ENCODE measurements around the gene DAND5. TPM values are rescaled to one million over a fixed set of nuclear protein-coding genes. Genes with fewer than 3 reads are reported as not detected.

Gene DAND5
- total and polyA plus RNA-seq, 9 donors = 0.11 to 0.15 TPM; not detected in 7

DNA sequence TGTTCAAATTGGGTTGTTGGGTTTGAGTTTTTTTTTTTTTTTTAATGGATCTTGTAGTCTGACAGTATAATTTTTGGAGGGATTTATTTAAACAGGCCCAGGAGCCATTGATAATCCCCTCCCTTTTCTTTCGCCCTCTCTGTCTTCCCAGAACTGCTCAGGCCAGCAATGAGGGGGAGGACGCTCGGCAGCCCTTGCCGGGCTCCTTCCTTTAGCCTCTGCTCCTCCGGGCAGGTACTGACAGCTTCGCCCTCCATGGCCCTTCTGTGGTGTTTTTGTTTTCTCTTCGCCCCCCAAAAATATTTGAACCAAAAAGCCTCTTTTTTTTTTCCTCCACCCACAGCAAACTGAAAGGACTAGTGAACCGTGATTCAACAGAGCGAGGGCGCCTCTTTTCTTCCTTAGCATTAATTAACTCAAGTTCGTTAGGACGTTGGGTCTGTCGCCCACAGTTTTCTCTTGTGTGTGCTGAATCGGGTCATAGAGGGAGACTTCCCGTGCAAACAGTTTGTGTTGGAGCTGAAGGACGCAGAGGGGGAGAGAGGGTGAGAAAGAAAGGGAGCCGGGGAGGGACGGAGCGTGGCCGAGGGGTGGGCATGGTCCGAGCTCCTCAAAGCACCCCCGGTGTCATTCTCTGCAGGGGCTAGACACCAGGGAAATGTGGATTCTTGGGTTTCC is 47.4 kb downstream of the DAND5 start:
- peak overlapping the region; percentile 30 for H3K4me3 ChIP-seq
- peak overlapping the region; percentile 57 to 89 for H3K27ac ChIP-seq
- H3K9me3 ChIP-seq = no peaks in the 10 kb centered on the region
- H3K36me3 ChIP-seq = no peaks in the 10 kb centered on the region
- 10 to 23% (median 13%) methylated on average over 22 of the region's 22 CpGs for WGBS, 3 donors
- H3K4me1 ChIP-seq (ENCODE audit: insufficient read depth) = peaks cover 47% of the 10 kb centered on the region
- intact Hi-C loops (cut with DNase I) = loop anchor here in 1 of 4 donors (5.0 kb wide), 1 partner anchor 36 kb away; no protein-coding TSS in a partner anchor
- no peaks in the 10 kb centered on the region for H3K27me3 ChIP-seq
- DNase-seq = peak in 1 of 5 donors; percentile 45
- TF ChIP-seq EP300 (IDR thresholded peaks at IDR 0.05) = no peak
- no peak for TF ChIP-seq POLR2A (IDR thresholded peaks at IDR 0.05)
- TF ChIP-seq, protein P1, sequence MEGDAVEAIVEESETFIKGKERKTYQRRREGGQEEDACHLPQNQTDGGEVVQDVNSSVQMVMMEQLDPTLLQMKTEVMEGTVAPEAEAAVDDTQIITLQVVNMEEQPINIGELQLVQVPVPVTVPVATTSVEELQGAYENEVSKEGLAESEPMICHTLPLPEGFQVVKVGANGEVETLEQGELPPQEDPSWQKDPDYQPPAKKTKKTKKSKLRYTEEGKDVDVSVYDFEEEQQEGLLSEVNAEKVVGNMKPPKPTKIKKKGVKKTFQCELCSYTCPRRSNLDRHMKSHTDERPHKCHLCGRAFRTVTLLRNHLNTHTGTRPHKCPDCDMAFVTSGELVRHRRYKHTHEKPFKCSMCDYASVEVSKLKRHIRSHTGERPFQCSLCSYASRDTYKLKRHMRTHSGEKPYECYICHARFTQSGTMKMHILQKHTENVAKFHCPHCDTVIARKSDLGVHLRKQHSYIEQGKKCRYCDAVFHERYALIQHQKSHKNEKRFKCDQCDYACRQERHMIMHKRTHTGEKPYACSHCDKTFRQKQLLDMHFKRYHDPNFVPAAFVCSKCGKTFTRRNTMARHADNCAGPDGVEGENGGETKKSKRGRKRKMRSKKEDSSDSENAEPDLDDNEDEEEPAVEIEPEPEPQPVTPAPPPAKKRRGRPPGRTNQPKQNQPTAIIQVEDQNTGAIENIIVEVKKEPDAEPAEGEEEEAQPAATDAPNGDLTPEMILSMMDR (IDR thresholded peaks at IDR 0.05) = no peak

- intact Hi-C loops (cut with DNase I) = loop anchor here in 1 of 4 donors (5.0 kb wide), 1 partner anchor 35 kb away; no protein-coding TSS in a partner anchor
- 25 to 35% (median 29%) methylated on average over 14 of the region's 14 CpGs for WGBS, 3 donors
- no peaks in the 10 kb centered on the region for H3K36me3 ChIP-seq
- no peak for DNase-seq
- TF ChIP-seq, protein P1 (IDR thresholded peaks at IDR 0.05) = no peak
- TF ChIP-seq EP300 (IDR thresholded peaks at IDR 0.05) = no peak
- no peak for TF ChIP-seq POLR2A (IDR thresholded peaks at IDR 0.05)
- peak overlapping the region; percentile 30 for H3K4me3 ChIP-seq
- peaks cover 47% of the 10 kb centered on the region for H3K4me1 ChIP-seq (ENCODE audit: insufficient read depth)
- H3K27ac ChIP-seq = peak overlapping the region; percentile 57 to 89
- no peaks in the 10 kb centered on the region for H3K27me3 ChIP-seq
- H3K9me3 ChIP-seq = no peaks in the 10 kb centered on the region
These were observed 48.1 kb downstream of the DAND5 start for GRCh38 chr19:13017306-13018034.

GRCh38 chr19:13018035-13018914 is 48.9 kb downstream of the DAND5 start:
- Histone ChIP-seq H3K4me1 (ENCODE audit: insufficient read depth) (peaks cover 44% of the 10 kb centered on the region), H3K9me3 (no peaks in the 10 kb centered on the region), H3K27me3 (no peaks in the 10 kb centered on the region), H3K27ac (peak overlapping the region; percentile 78 to 89), H3K36me3 (no peaks in the 10 kb centered on the region), H3K4me3 (peak overlapping the region; percentile 30)
- TF ChIP-seq, protein P1 (IDR thresholded peaks at IDR 0.05) = no peak
- no peak for TF ChIP-seq POLR2A (IDR thresholded peaks at IDR 0.05)
- TF ChIP-seq EP300 (IDR thresholded peaks at IDR 0.05) = no peak
- intact Hi-C loops (cut with DNase I) = loop anchor here in 1 of 4 donors (5.0 kb wide), 1 partner anchor 34 kb away; no protein-coding TSS in a partner anchor
- peak; percentile 82 to 90 (median 86) for DNase-seq
- WGBS, 3 donors = 8 to 13% (median 9%) methylated on average over 21 of the region's 21 CpGs

GRCh38 chr19:13019332-13019731 is 50.0 kb downstream of the DAND5 start:
- no peak for TF ChIP-seq EP300 (IDR thresholded peaks at IDR 0.05)
- TF ChIP-seq, protein P1 (IDR thresholded peaks at IDR 0.05) = no peak
- TF ChIP-seq POLR2A (IDR thresholded peaks at IDR 0.05) = no peak
- WGBS, 3 donors = 31 to 36% (median 33%) methylated on average over 4 of the region's 4 CpGs
- Histone ChIP-seq H3K4me1 (ENCODE audit: insufficient read depth) (peaks cover 44% of the 10 kb centered on the region), H3K27ac (peak overlapping the region in 1 of 2 donors; percentile 89), H3K27me3 (no peaks in the 10 kb centered on the region), H3K4me3 (no peak overlapping the region), H3K9me3 (no peaks in the 10 kb centered on the region), H3K36me3 (no peaks in the 10 kb centered on the region)
- intact Hi-C loops (cut with DNase I) = loop anchor here in 1 of 4 donors (5.0 kb wide), 1 partner anchor 33 kb away; no protein-coding TSS in a partner anchor
- DNase-seq = no peak

Data from ovary (tissue), 9 donors.